LHCN-M2 (cell line): ENCODE data around the gene VWA1. TPM values are rescaled to one million over a fixed set of nuclear protein-coding genes. Genes with fewer than 3 reads are reported as not detected.
"Not testable (repeated sequence)": the region's sequence is repeated elsewhere in the genome, so short reads cannot be mapped to it uniquely, and the experiment has no call there.

Experiments
- DNase-seq: peaks from one replicate; pipeline ENCODE4 v3.0.0-alpha.2; 2012; ENCODE audit warnings: low read depth
- total RNA-seq: library from RNA; depleted of rRNA; stranded (reverse); fragments of >200 nt; gene quantifications from 2 replicates; pipeline ENCODE4 v1.2.3, GENCODE V29; 2014; rRNA removed

VWA1 gene
- total RNA-seq, 1 experiment from 2014 or later, result 1.1 TPM

DNA sequence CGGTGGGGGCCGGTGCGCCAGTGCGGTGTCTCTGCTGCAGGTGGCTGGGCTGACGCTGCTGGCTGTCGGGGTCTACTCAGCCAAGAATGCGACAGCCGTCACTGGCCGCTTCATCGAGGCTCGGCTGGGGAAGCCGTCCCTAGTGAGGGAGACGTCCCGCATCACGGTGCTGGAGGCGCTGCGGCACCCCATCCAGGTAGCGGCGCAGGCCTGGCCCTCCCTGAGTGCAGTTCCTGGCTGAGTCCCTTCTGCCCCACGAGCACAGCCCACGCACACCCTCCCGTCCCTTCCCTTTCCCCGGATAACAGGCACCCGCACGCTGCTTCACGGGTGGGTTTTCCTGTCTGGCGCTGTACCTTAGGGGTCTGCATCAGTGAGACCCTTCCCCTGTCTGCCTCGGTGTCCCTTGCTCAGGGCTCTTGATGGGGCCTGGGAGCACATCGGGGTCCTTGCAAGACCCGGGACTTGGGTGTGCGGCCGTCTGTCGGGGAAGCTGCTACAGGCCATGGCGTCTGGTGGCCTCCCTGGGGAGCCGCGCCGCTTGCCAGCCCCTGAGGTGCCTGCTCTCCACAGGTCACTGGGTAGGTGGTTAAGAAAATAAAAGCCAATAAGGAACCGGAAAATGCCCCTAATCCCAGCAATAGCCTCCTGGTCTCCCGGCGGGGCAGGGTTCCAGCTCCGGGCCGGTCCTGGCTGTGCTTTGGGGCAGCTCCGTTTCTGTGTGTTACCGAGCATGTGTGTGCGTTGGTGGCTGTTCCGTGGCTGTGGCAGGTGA, 49.7 kb downstream of the VWA1 start:
- not testable (repeated sequence) for DNase-seq

DNA sequence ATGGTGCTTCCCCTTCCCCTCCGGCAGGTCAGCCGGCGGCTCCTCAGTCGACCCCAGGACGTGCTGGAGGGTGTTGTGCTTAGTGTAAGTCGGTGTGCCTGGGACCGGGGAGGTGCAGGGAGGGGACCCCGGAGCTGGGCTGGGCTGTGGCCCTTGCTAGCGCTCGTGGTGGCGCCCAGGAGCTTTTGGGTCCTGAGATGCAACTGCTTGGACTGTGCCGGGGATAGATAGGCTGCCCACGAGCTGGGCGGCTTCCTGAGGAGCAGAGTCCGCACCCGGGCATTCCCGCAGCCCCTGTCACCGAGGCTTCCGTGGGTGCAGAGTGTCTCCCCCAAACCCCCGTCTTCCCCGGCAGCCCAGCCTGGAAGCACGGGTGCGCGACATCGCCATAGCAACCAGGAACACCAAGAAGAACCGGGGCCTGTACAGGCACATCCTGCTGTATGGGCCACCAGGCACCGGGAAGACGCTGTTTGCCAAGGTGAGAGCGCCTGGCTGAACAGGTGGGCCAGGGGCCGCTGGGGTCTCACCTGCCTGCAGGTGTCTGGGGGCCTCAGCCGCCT, 50.3 kb downstream of the VWA1 start:
- DNase-seq, result not testable (repeated sequence)

DNA sequence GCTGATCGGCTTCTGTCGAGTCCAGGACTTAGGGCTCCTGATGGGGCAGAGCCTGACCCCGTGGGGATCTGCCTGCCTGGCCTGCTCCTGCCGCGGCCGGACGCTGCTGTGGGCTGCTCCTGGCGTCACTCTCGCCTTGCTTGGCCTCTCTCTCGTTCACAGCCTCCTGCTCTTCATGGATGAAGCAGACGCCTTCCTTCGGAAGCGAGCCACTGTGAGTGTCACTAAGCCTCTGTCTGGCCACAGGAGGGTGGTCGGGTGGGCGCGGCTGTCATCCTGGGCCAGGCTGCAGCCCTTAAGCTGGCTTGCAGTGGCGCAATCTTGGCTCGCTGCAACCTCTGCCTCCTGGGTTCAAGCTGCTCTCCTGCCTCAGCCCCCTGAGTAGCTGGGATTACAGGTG, 52.2 kb downstream of the VWA1 start:
- DNase-seq, result no peak

DNA sequence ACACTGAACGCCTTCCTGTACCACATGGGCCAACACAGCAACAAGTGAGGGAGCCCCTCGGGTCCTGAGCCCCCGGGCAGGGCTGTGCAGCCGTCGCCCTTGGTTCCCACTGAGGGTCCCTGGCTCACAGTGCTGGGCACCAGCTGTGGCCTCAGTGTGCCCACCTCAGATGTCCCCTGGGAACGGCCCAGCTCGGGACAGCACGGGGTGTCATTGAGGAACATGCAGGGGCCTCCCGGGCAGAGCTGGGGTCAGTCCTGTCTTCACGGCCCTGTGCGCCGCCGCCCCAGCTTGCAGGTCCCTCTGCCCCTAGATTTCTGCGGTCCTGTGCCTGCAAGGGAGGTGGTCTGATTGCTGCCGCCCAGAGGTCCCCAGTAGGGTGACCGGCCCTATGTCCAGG, 53.7 kb downstream of the VWA1 start:
- DNase-seq, result no peak

DNA sequence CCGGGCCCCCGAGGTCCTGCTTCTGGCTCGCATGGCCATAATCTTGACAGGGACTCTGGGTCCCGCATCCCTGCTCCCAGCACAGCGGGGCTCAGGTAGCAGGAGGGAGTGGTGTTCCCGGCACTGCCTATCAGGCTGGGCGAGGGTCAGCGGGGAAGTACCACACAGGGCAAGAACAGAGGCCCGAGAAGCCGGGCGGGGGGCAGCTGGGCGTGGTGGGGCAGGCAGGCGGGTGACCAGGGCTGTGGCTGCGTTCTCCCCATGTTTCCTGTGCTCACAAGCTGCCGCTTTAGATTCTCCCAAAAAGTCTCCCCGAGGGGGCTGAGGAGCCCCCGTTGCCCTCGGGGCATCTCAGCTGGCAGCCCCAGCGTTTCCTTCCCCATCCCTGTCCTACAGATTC, 54.4 kb downstream of the VWA1 start:
- DNase-seq, result no peak

DNA sequence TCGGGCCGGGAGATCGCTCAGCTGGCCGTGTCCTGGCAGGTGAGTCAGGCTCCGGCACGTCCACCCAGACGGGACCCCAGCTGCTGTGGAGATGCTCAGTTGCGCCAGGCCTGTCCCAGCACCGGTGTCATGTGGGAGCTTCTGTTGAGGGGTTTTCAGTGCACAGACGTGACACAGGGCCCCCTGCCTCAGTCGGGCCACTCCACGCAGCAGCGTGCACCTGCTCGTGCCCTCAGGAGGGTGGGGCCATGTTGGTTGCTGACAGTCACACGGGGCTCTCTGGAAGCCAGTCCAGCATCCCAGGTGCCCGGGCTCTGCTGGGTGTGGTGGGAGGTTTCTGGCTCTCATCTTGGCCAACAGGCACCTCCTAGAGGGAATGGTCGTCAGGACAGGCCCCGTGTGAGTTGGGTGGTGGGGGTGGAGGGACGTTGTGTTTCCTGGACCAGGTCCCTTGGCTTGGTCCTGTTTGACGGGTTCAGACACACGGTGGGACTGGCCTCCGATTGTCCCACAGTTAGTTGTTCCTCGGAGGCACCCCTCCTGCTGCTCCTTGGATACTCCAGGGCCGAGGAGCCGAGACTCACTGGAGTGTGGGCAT, 55.2 kb downstream of the VWA1 start:
- no peak for DNase-seq

DNA sequence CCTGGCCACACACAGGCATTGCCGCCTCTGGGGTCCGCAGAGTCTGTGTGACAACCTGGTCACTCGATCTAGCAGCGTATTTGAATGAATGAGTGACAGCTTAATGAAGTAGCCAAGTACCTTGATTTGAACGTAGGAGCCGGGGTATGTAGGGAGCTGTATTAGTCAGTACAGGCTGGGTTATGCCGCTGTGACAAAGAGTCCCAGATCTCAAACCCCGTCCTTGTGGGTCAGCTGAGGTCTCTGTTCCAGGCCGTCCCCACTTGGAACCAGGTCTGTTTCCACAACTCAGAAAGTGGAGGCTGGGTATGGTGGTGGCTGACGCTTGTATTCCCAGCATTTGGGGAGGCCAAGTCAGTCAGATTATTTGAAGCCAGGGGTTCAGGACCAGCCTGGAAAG, 56.1 kb downstream of the VWA1 start:
- DNase-seq, result no peak

Other genes starting within 250 kb of the VWA1 start
- gene TNFRSF18, start 229.1 kb upstream of the VWA1 start, total RNA-seq, result not detected in 2 replicates
- 0.17 and 0.32 TPM in 2 replicates for gene TNFRSF4, start 221.5 kb upstream of the VWA1 start, total RNA-seq
- gene SDF4, start 203.7 kb upstream of the VWA1 start, total RNA-seq, result 142 and 150 TPM in 2 replicates
- 58.0 and 58.3 TPM in 2 replicates for gene B3GALT6, start 203.5 kb upstream of the VWA1 start, total RNA-seq
- gene C1QTNF12, start 189.0 kb upstream of the VWA1 start, total RNA-seq, result 0.57 TPM in 1 of 2 replicates, not detected in the other
- gene UBE2J2, start 161.8 kb upstream of the VWA1 start, total RNA-seq, result 57.4 and 62.3 TPM in 2 replicates
- gene SCNN1D, start 155.3 kb upstream of the VWA1 start, total RNA-seq, result 1.5 and 4.1 TPM in 2 replicates
- gene ACAP3, start 127.8 kb upstream of the VWA1 start, total RNA-seq, result 71.0 and 76.4 TPM in 2 replicates
- 31.8 and 34.3 TPM in 2 replicates for gene PUSL1, start 127.1 kb upstream of the VWA1 start, total RNA-seq
- gene INTS11, start 111.0 kb upstream of the VWA1 start, total RNA-seq, result 76.0 and 85.4 TPM in 2 replicates
- gene CPTP, start 110.9 kb upstream of the VWA1 start, total RNA-seq, result 27.7 and 28.9 TPM in 2 replicates
- 0.06 TPM in 1 of 2 replicates, not detected in the other for gene TAS1R3, start 104.4 kb upstream of the VWA1 start, total RNA-seq
- gene DVL1, start 86.3 kb upstream of the VWA1 start, total RNA-seq, result 85.6 and 86.6 TPM in 2 replicates
- 292 and 326 TPM in 2 replicates for gene MXRA8, start 77.1 kb upstream of the VWA1 start, total RNA-seq
- 226 and 234 TPM in 2 replicates for gene AURKAIP1, start 60.5 kb upstream of the VWA1 start, total RNA-seq
- 118 and 127 TPM in 2 replicates for gene CCNL2, start 36.4 kb upstream of the VWA1 start, total RNA-seq
- gene MRPL20, start 28.4 kb upstream of the VWA1 start, total RNA-seq, result 126 and 134 TPM in 2 replicates
- gene ANKRD65, start 14.4 kb upstream of the VWA1 start, total RNA-seq, result not detected in 2 replicates
- gene ATAD3C, start 14.0 kb downstream of the VWA1 start, total RNA-seq, result not detected in 2 replicates
- 29.2 and 38.7 TPM in 2 replicates for gene ATAD3B, start 36.1 kb downstream of the VWA1 start, total RNA-seq
- gene ATAD3A, start 76.5 kb downstream of the VWA1 start, total RNA-seq, result 65.0 and 67.9 TPM in 2 replicates
- 0.63 and 0.83 TPM in 2 replicates for gene TMEM240, start 104.9 kb downstream of the VWA1 start, total RNA-seq
- gene SSU72, start 139.2 kb downstream of the VWA1 start, total RNA-seq, result 72.5 and 80.6 TPM in 2 replicates
- gene FNDC10, start 164.4 kb downstream of the VWA1 start, total RNA-seq, result 3.3 and 5.9 TPM in 2 replicates
- gene MIB2, start 179.8 kb downstream of the VWA1 start, total RNA-seq, result 43.6 and 63.4 TPM in 2 replicates
- gene MMP23B, start 196.5 kb downstream of the VWA1 start, total RNA-seq, result 0.34 and 0.38 TPM in 2 replicates
- gene CDK11B, start 223.3 kb downstream of the VWA1 start, total RNA-seq, result 14.2 and 19.6 TPM in 2 replicates